GM23338 (cell line): ENCODE measurements around the gene SPP1. TPM values are rescaled to one million over a fixed set of nuclear protein-coding genes. Genes with fewer than 3 reads are reported as not detected.

Experiments used
- ATAC-seq: fragments of 200-7000 bp; cut with Tn5 transposase; 3 replicates; pipeline ENCODE4 v1.9.1; 2020
- DNase-seq: peaks from one replicate; pipeline ENCODE4 v3.0.0-alpha.2; 2015; ENCODE audit warnings: low spot score
- H2AFZ ChIP-seq: fragments of 200-600 bp; sonication (generic); 2 replicates; pipeline ENCODE4 v1.8.0; 2016; ENCODE audit warnings: antibody characterized with exemption, mild to moderate bottlenecking, moderate library complexity
- H3F3A ChIP-seq: fragments of 200-600 bp; sonication (generic); replicated peaks from 2 replicates; pipeline ENCODE4 v1.8.0; 2017; ENCODE audit warnings: antibody characterized with exemption, mixed run types, low read depth
- H3K27ac ChIP-seq: fragments of 200-600 bp; sonication (generic); 2 replicates; pipeline ENCODE4 v1.6.1; 2016; ENCODE audit warnings: low read depth
- H3K27me3 ChIP-seq: fragments of 200-600 bp; sonication (generic); 2 replicates; pipeline ENCODE4 v1.8.0; 2016; ENCODE audit warnings: mild to moderate bottlenecking, mixed run types, moderate library complexity; ENCODE audit not compliant: insufficient read depth
- H3K36me3 ChIP-seq: fragments of 200-600 bp; sonication (generic); 2 replicates; pipeline ENCODE4 v1.8.0; 2016; ENCODE audit warnings: mild to moderate bottlenecking; ENCODE audit not compliant: insufficient read depth
- H3K4me1 ChIP-seq: fragments of 200-600 bp; sonication (generic); 2 replicates; pipeline ENCODE4 v1.8.0; 2016; ENCODE audit warnings: mild to moderate bottlenecking, moderate library complexity; ENCODE audit not compliant: insufficient read depth
- H3K4me2 ChIP-seq: fragments of 200-600 bp; sonication (generic); 2 replicates; pipeline ENCODE4 v1.7.1; 2017; ENCODE audit warnings: mixed run types
- H3K4me3 ChIP-seq: fragments of 200-600 bp; sonication (generic); 2 replicates; pipeline ENCODE4 v1.6.1; 2016; ENCODE audit warnings: mixed run types
- H3K79me2 ChIP-seq: fragments of 200-600 bp; sonication (generic); replicated peaks from 2 replicates; pipeline ENCODE4 v1.8.0; 2017; ENCODE audit warnings: mild to moderate bottlenecking; ENCODE audit not compliant: insufficient read depth
- H3K9me2 ChIP-seq: fragments of 200-600 bp; sonication (generic); 2 replicates; pipeline ENCODE4 v1.8.0; 2017; ENCODE audit not compliant: insufficient read depth
- H4K20me1 ChIP-seq: fragments of 200-600 bp; sonication (generic); replicated peaks from 2 replicates; pipeline ENCODE4 v1.8.0; 2017; ENCODE audit warnings: mild to moderate bottlenecking; ENCODE audit not compliant: insufficient read depth
- H3K27ac Mint-ChIP-seq: 2 replicates; pipeline ENCODE4 v1.8.0; 2020; ENCODE audit warnings: inconsistent platforms, mild to moderate bottlenecking, moderate library complexity, mixed read lengths
- H3K27me3 Mint-ChIP-seq: 3 replicates; pipeline ENCODE4 v1.8.0; 2022; ENCODE audit warnings: low read depth, mild to moderate bottlenecking, moderate library complexity, mixed read lengths, inconsistent platforms; ENCODE audit not compliant: insufficient read depth, poor library complexity
- H3K36me3 Mint-ChIP-seq: 3 replicates; pipeline ENCODE4 v1.8.0; 2021; ENCODE audit warnings: low read depth, mild to moderate bottlenecking, inconsistent platforms, moderate library complexity, mixed read lengths
- H3K4me1 Mint-ChIP-seq: 3 replicates; pipeline ENCODE4 v1.8.0; 2020; ENCODE audit warnings: mild to moderate bottlenecking, inconsistent platforms, mixed read lengths
- H3K4me3 Mint-ChIP-seq: 3 replicates; pipeline ENCODE4 v1.8.0; 2021; ENCODE audit warnings: moderate library complexity, mild to moderate bottlenecking, inconsistent platforms, mixed read lengths
- H3K9me3 Mint-ChIP-seq: 3 replicates; pipeline ENCODE4 v1.8.0; 2020; ENCODE audit warnings: moderate library complexity, mild to moderate bottlenecking, inconsistent platforms, mixed read lengths
- CREB1 ChIP-seq: fragments of 250-450 bp; sonication (Bioruptor Pico); IDR thresholded peaks from 2 replicates; pipeline ENCODE4 v1.5.0; 2020; ENCODE audit warnings: low read depth, mild to moderate bottlenecking, moderate library complexity
- ETS1 ChIP-seq: IDR thresholded peaks from 2 replicates; pipeline ENCODE4 v1.6.1; 2016; ENCODE audit warnings: antibody characterized with exemption
- EZH2 ChIP-seq: fragments of 200-600 bp; sonication (generic); IDR thresholded peaks from one replicate; pipeline ENCODE4 v1.8.0; 2017; ENCODE audit warnings: antibody characterized with exemption, mild to moderate bottlenecking, low read depth; ENCODE audit not compliant: unreplicated experiment
- EZH2phosphoT487 ChIP-seq: fragments of 200-600 bp; sonication (generic); IDR thresholded peaks from one replicate; pipeline ENCODE4 v1.8.1; 2018; ENCODE audit warnings: antibody characterized with exemption; ENCODE audit not compliant: unreplicated experiment
- NANOG ChIP-seq: IDR thresholded peaks from 2 replicates; pipeline ENCODE4 v1.6.1; 2016; ENCODE audit warnings: antibody characterized with exemption, borderline replicate concordance
- POLR2AphosphoS5 ChIP-seq: IDR thresholded peaks from 2 replicates; pipeline ENCODE4 v1.6.1; 2016; ENCODE audit warnings: antibody characterized with exemption, low read depth
- STAT1 ChIP-seq: IDR thresholded peaks from one replicate; pipeline ENCODE4 v1.6.1; 2016; ENCODE audit warnings: antibody characterized with exemption; ENCODE audit not compliant: unreplicated experiment
- ZNF331 ChIP-seq: fragments of 250-450 bp; sonication (Bioruptor Pico); IDR thresholded peaks from 2 replicates; pipeline ENCODE4 v1.5.0; 2020; ENCODE audit warnings: low read depth, mild to moderate bottlenecking, moderate library complexity
- ZNF462 ChIP-seq: fragments of 250-450 bp; sonication (Bioruptor Pico); IDR thresholded peaks from 2 replicates; pipeline ENCODE4 v1.5.0; 2020; ENCODE audit warnings: mild to moderate bottlenecking, moderate library complexity
- polyA plus RNA-seq: library from polyadenylated mRNA; unstranded; fragments of >200 nt; fragmentation: Nextera tagmentation; extraction: Ambion mirVana; gene quantifications from 2 replicates; pipeline ENCODE4 v1.2.1, GENCODE V29; 2016
- total RNA-seq: library from RNA; depleted of rRNA; stranded (reverse); fragments of >200 nt; shearing (Covaris generic); gene quantifications from 2 replicates; pipeline ENCODE4 v1.2.3, GENCODE V29; 2014

SPP1 gene
- total and polyA plus RNA-seq, 2 experiments from 2014 or later: 41.3 to 51.3 TPM

GRCh38 chr4:87946766-87947165, 28.7 kb upstream of the SPP1 start:
- no peaks in the 10 kb centered on the region; the same call in 1 of the 2 replicates for H3K9me2 ChIP-seq
- H3K36me3 Mint-ChIP-seq: peaks cover 11% of the 10 kb centered on the region; the same call in 2 of the 3 replicates
- no peak overlapping the region for H3K27ac Mint-ChIP-seq
- no peak overlapping the region for H3K4me3 ChIP-seq
- no peak overlapping the region for H2AFZ ChIP-seq
- peaks cover 31% of the 10 kb centered on the region for H3K4me1 Mint-ChIP-seq
- no peak for DNase-seq
- no peaks in the 10 kb centered on the region for H3K36me3 ChIP-seq
- H3K4me1 ChIP-seq: peaks cover 31% of the 10 kb centered on the region
- H3K4me2 ChIP-seq: no peak overlapping the region
- TF ChIP-seq CREB1 (no peak), EZH2phosphoT487 (no peak), STAT1 (no peak), EZH2 (no peak), ZNF462 (CRISPR knock-in tag) (no peak), ETS1 (no peak), NANOG (no peak), ZNF331 (no peak), POLR2AphosphoS5 (no peak)
- no peak overlapping the region for H3K27ac ChIP-seq
- H3K27me3 ChIP-seq: no peaks in the 10 kb centered on the region
- H3F3A ChIP-seq: no peaks in the 10 kb centered on the region
- peaks cover 8% of the 10 kb centered on the region for H3K27me3 Mint-ChIP-seq
- H3K4me3 Mint-ChIP-seq: no peak overlapping the region
- H4K20me1 ChIP-seq: no peaks in the 10 kb centered on the region
- peaks cover 4% of the 10 kb centered on the region; the same call in 1 of the 3 replicates for H3K9me3 Mint-ChIP-seq
- ATAC-seq: no peak
- H3K79me2 ChIP-seq: no peaks in the 10 kb centered on the region
